Esophagus muscularis mucosa (tissue), 4 donors: ENCODE results near the gene STMND1. TPM values are rescaled to one million over a fixed set of nuclear protein-coding genes. Genes with fewer than 3 reads are reported as not detected.
A peak's percentile ranks its signal among the peaks of the same experiment; 100 is the strongest.

ENCODE experiments used
- DNase-seq: peaks from one replicate; pipeline ENCODE4 v3.0.0-alpha.2; 2017; ENCODE audit errors: extremely low spot score
- H3K27ac ChIP-seq, 4 donors: fragments of 200-600 bp; sonication (generic); replicated peaks in 1 of 4; 1 replicate in 3 of 4; 2 replicates in 1 of 4; pipeline ENCODE4 v1.5.1; 2016 to 2019; ENCODE audit warnings: mild to moderate bottlenecking in 1 of 4
- H3K27me3 ChIP-seq, 4 donors: fragments of 200-600 bp; sonication (generic); one replicate each; pipeline versions ENCODE4 v1.5.1 to v1.6.0; 2016 to 2019
- H3K36me3 ChIP-seq, 4 donors: fragments of 200-600 bp; sonication (generic); one replicate each; pipeline ENCODE4 v1.5.1; 2016 to 2019
- H3K4me1 ChIP-seq, 4 donors: fragments of 200-600 bp; sonication (generic); one replicate each; pipeline ENCODE4 v1.5.1; 2016 to 2019
- H3K4me3 ChIP-seq, 4 donors: fragments of 200-600 bp; sonication (generic); 1 replicate in 2 of 4; 2 replicates in 2 of 4; pipeline ENCODE4 v1.5.1; 2016 to 2019; ENCODE audit warnings: mild to moderate bottlenecking in 4 of 4, moderate library complexity in 1 of 4
- H3K9me3 ChIP-seq, 4 donors: fragments of 200-600 bp; sonication (generic); 1 replicate in 3 of 4; 2 replicates in 1 of 4; pipeline ENCODE4 v1.5.1; 2016 to 2019
- CTCF ChIP-seq, 3 experiments: fragments of 200-600 bp in 2 of 3; fragments of 450-650 bp in 1 of 3; sonication (generic) in 2 of 3; IDR thresholded peaks; one replicate each; pipeline ENCODE4 v1.5.1; 2017 to 2019; ENCODE audit warnings: antibody characterized with exemption in 3 of 3, mild to moderate bottlenecking in 2 of 3, moderate library complexity in 1 of 3
- EP300 ChIP-seq: sonication (generic); formaldehyde crosslinking; IDR thresholded peaks from one replicate; pipeline ENCODE4 v1.6.1; 2017; ENCODE audit warnings: antibody characterized with exemption
- POLR2A ChIP-seq: fragments of 450-650 bp; IDR thresholded peaks from one replicate; pipeline ENCODE4 v1.6.1; 2017; ENCODE audit warnings: antibody characterized with exemption, moderate library complexity, mild to moderate bottlenecking, low read depth
- POLR2AphosphoS5 ChIP-seq, 2 donors: sonication (generic); formaldehyde crosslinking; IDR thresholded peaks; one replicate each; pipeline ENCODE4 v1.6.1; 2017; ENCODE audit warnings: antibody characterized with exemption in 2 of 2
- WGBS: methylation state at CpG from one replicate; pipeline ENCODE4 v1.1.5; 2018; 5-methylcytosine and 5-hydroxymethylcytosine counted together
- intact Hi-C: fragments of 100-400 bp; cut with DNase I; formaldehyde crosslinking; loops from one replicate; pipeline ENCODE4 v1.15.1; 2023
- total RNA-seq, 4 donors: library from RNA; depleted of rRNA; stranded (reverse); fragments of >200 nt; gene quantifications; one replicate each; pipeline versions ENCODE4 v1.1.0 to v1.2.1, GENCODE V29; 2016

STMND1 gene
- not detected for total RNA-seq

- WGBS: 19% methylated on average over 39 of the region's 57 CpGs
- no peak for DNase-seq
- Histone ChIP-seq H3K9me3 (no peaks in the 10 kb centered on the region), H3K27ac (no peak within 1 kb of the TSS), H3K27me3 (peaks cover 0 to 45% (median 12%) of the 10 kb centered on the region in 4 donors), H3K4me3 (peak within 1 kb of the TSS; percentile 47 to 56 (median 50)), H3K4me1 (peaks cover 10 to 15% (median 14%) of the 10 kb centered on the region in 4 donors), H3K36me3 (no peaks in the 10 kb centered on the region)
- intact Hi-C loops: no loop called here
- TF ChIP-seq EP300 (no peak), CTCF (IDR thresholded peaks at IDR 0.05) (no peak), POLR2AphosphoS5 (IDR thresholded peaks at IDR 0.05) (no peak), POLR2A (no peak)
Observed at GRCh38 chr6:17101422-17102257, at the start of gene STMND1. Gene STMND1, plus strand, starts transcription at chr6:17102050. Its CDS starts 208 bp downstream, at chr6:17102258.

- 86% methylated on average over 2 of the region's 2 CpGs for WGBS
- intact Hi-C loops: no loop called here
- Histone ChIP-seq H3K9me3 (no peaks in the 10 kb centered on the region), H3K27ac (no peak overlapping the region), H3K27me3 (no peaks in the 10 kb centered on the region), H3K36me3 (no peaks in the 10 kb centered on the region), H3K4me3 (no peak overlapping the region), H3K4me1 (no peaks in the 10 kb centered on the region)
- TF ChIP-seq POLR2AphosphoS5 (IDR thresholded peaks at IDR 0.05) (no peak), CTCF (IDR thresholded peaks at IDR 0.05) (no peak), EP300 (no peak), POLR2A (no peak)
- DNase-seq: no peak
Observed at GRCh38 chr6:17054647-17055046, 47.2 kb upstream of the STMND1 start.

- TF ChIP-seq POLR2AphosphoS5 (IDR thresholded peaks at IDR 0.05) (no peak), CTCF (IDR thresholded peaks at IDR 0.05) (no peak), EP300 (no peak), POLR2A (no peak)
- 40% methylated on average over 2 of the region's 2 CpGs for WGBS
- Histone ChIP-seq H3K36me3 (no peaks in the 10 kb centered on the region), H3K27ac (no peak overlapping the region), H3K9me3 (no peaks in the 10 kb centered on the region), H3K27me3 (no peaks in the 10 kb centered on the region), H3K4me3 (no peak overlapping the region), H3K4me1 (no peaks in the 10 kb centered on the region)
- DNase-seq: no peak
- intact Hi-C loops: no loop called here
Observed at GRCh38 chr6:17057322-17057721, 44.5 kb upstream of the STMND1 start.

GRCh38 chr6:17058550-17058949 is 43.3 kb upstream of the STMND1 start:
- 83% methylated on average over 2 of the region's 2 CpGs for WGBS
- no peak for TF ChIP-seq CTCF (IDR thresholded peaks at IDR 0.05)
- TF ChIP-seq POLR2A: no peak
- TF ChIP-seq EP300: no peak
- TF ChIP-seq POLR2AphosphoS5 (IDR thresholded peaks at IDR 0.05): no peak

More at GRCh38 chr6:17058550-17058949, 43.3 kb upstream of the STMND1 start:
- intact Hi-C loops: no loop called here
- H3K36me3 ChIP-seq: no peaks in the 10 kb centered on the region
- H3K27me3 ChIP-seq: no peaks in the 10 kb centered on the region
- no peaks in the 10 kb centered on the region for H3K4me1 ChIP-seq
- no peak for DNase-seq
- no peak overlapping the region for H3K27ac ChIP-seq
- no peaks in the 10 kb centered on the region for H3K9me3 ChIP-seq
- H3K4me3 ChIP-seq: no peak overlapping the region
